ENCODE results near the gene IDUA.
"Not testable (repeated sequence)": the region's sequence is repeated elsewhere in the genome, so short reads cannot be mapped to it uniquely, and the experiment has no call there.

The IDUA gene

DNA sequence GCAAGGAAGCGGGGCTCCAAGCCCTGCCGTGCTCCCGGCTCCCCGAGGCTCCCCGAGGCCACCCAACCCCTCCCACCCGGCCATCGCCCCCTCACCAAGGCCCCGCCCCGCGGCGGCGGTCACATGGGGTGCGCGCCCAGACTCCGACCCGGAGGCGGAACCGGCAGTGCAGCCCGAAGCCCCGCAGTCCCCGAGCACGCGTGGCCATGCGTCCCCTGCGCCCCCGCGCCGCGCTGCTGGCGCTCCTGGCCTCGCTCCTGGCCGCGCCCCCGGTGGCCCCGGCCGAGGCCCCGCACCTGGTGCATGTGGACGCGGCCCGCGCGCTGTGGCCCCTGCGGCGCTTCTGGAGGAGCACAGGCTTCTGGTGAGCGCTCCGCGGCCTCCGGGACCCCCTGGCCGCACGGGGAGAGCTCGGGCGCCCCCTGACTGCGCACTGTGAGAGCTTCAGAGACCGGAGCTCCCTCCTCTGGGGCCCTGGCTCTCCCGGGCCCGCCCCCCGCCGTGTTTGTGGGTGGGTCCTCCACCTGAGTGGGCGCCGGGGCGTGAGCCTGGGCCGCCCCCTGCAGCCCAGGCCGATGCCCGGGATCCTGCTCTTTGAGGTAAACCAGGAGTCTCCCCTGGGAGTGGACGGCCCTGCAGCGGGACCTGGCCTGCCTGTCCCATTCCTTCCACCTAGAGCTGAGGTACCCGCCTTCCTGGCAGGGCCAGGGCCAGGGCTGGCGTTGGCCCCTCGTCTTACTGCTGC lies at the start of gene IDUA:
Gene IDUA, plus strand, starts transcription at position 166 of the 745 bp plus-strand sequence. Its CDS starts 41 bp downstream, at position 207.
- peak; percentile 95 for DNase-seq (ENCODE audit: low spot score)
- TF ChIP-seq, protein P1, sequence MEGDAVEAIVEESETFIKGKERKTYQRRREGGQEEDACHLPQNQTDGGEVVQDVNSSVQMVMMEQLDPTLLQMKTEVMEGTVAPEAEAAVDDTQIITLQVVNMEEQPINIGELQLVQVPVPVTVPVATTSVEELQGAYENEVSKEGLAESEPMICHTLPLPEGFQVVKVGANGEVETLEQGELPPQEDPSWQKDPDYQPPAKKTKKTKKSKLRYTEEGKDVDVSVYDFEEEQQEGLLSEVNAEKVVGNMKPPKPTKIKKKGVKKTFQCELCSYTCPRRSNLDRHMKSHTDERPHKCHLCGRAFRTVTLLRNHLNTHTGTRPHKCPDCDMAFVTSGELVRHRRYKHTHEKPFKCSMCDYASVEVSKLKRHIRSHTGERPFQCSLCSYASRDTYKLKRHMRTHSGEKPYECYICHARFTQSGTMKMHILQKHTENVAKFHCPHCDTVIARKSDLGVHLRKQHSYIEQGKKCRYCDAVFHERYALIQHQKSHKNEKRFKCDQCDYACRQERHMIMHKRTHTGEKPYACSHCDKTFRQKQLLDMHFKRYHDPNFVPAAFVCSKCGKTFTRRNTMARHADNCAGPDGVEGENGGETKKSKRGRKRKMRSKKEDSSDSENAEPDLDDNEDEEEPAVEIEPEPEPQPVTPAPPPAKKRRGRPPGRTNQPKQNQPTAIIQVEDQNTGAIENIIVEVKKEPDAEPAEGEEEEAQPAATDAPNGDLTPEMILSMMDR (IDR thresholded peaks at IDR 0.05; ENCODE audit: borderline replicate concordance, control extremely low read depth, extremely low read depth, insufficient read depth, missing control alignments): peak; percentile 66
- in situ Hi-C loops (cut with MboI; ENCODE audit: low sequenced_read_pairs, unreplicated experiment): no loop called here

DNA sequence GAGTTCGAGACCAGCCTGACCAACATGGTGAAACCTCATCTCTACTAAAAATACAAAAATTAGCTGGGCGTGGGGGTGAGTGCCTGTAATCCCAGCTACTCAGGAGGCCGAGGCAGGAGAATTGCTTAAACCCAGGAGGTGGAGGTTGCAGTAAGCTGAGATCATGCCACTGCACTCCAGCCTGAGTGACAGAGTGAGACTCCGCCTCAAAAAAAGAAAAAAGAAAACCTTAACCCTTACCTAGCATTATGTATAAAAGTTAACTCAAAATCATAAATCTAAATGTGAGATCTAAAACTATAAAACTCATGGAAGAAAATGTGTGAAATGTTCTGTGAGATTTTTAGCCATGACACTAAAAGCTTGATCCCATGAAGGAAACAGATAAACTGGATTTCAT lies 47.3 kb upstream of the IDUA start:
- in situ Hi-C loops (cut with MboI; ENCODE audit: low sequenced_read_pairs, unreplicated experiment); DNase-seq (ENCODE audit: low spot score): not testable (repeated sequence)

DNA sequence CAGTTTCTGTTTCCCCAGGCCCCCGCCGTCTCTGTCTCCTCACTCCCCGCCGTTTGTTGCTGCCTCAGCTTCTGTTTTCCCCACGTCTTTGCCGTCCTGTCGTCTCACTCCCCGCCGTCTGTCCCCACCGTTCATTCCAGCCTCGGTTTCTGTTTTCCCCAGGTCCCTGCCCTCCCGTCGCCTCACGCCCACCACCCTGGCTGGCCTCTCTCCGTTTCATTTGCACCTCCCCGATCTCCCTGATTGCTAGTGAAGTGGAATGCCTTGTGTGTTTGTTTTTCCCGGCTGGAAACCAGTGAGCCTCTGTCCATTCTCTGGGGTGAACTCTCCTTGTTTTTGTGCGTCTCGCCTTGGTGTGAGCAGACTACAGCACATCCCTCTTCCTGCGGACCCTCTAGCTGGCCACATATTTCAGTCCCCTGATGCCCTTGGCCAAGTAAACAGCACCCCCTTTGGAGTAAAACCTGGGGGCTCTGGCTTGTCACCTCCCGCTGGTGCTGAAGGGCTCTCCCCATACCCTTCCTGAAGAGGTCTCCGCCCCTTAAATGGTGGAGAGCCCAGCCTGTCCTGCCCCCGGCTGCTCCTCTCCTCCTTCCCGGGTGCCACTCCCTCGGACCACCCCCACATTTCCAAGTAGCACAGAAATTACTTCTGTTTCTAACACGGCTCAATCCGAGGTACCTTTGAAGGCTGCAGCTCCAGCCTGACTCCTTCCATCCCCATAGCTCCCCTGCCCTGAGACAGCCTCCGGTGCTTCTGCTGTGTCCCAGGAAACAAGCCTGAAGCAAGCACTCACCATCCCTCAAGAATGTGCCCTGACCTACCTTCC lies 41.4 kb upstream of the IDUA start:
- TF ChIP-seq, protein P1 (IDR thresholded peaks at IDR 0.05; ENCODE audit: borderline replicate concordance, control extremely low read depth, extremely low read depth, insufficient read depth, missing control alignments): no peak
- in situ Hi-C loops (cut with MboI; ENCODE audit: low sequenced_read_pairs, unreplicated experiment): no loop called here
- no peak for DNase-seq (ENCODE audit: low spot score)

DNA sequence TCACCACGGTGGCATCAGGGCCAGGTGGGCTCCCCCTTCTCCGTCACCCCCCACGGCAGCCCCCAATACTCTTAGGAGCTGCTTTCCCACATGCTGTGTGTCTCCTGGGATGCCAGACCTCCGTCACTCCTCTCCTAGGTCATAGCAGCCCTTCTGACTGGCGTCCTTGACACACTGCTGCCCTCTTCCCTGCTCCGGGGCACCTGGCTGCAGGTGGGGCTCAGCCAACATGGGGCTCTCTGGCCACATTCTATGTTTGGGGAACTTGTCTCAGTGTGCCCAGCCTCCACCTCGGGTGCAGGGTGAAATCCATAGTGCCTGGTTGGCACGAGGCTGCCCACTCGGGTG lies 40.8 kb upstream of the IDUA start:
- in situ Hi-C loops (cut with MboI; ENCODE audit: low sequenced_read_pairs, unreplicated experiment): no loop called here
- no peak for DNase-seq (ENCODE audit: low spot score)
- TF ChIP-seq, protein P1 (IDR thresholded peaks at IDR 0.05; ENCODE audit: borderline replicate concordance, control extremely low read depth, extremely low read depth, insufficient read depth, missing control alignments): no peak

DNA sequence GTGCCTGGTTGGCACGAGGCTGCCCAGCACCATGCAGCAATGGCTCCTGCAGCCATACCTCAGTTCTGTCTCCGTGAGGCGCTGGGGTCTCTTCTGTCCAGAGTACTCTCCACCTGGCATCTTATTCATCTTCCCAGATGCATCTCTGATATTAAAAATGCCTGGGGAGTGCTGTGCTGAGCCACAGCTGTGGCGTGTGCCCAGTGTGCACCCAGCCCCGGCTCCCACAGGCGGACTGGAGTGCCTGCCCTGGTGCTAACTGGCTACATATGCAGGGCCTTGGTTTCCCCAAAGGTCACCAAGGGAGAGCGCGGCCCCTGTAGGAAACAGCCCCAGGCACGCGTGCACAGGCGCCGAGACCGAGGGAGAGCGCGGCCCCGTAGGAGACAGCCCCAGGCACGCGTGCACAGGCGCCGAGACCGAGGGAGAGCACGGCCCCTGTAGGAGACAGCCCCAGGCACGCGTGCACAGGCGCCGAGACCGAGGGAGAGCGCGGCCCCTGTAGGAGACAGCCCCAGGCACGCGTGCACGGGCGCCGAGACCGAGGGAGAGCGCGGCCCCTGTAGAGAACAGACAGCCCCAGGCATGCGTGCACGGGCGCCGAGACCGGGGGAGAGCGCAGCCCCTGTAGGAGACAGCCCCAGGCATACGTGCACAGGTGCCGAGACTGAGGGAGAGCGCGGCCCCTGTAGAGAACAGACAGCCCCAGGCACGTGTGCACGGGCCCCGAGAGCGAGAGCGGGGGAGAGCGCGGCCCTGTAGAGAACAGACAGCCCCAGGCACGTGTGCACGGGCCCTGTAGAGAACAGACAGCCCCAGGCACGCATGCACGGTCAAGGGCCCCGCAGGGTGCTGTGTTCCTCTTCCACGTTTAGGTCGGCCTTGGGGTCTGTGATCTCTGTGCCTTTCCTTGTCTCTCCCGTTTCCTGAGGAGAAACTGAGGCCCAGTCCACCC lies 40.0 kb upstream of the IDUA start:
- in situ Hi-C loops (cut with MboI; ENCODE audit: low sequenced_read_pairs, unreplicated experiment): no loop called here
- no peak for DNase-seq (ENCODE audit: low spot score)
- TF ChIP-seq, protein P1 (IDR thresholded peaks at IDR 0.05; ENCODE audit: borderline replicate concordance, control extremely low read depth, extremely low read depth, insufficient read depth, missing control alignments): no peak

DNA sequence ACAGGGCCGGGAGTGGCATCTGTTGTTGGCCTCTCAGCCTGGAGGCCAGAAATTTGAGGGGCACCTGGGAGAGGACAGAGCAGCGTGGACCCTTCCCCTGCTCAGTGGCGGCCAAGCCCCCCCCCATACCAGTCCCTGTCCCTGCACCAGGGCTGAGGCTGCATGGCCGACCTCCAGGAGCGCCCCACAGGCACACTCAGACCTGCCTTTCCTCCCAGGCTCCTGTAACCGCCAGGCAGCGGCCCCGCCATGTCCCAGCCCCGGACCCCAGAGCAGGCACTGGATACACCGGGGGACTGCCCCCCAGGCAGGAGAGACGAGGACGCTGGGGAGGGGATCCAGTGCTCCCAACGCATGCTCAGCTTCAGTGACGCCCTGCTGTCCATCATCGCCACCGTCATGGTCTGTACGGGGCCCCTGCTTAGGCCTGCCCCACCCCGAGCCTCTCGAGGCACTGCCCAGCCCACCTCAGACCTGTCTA lies 39.3 kb upstream of the IDUA start:
- no peak for DNase-seq (ENCODE audit: low spot score)
- TF ChIP-seq, protein P1 (IDR thresholded peaks at IDR 0.05; ENCODE audit: borderline replicate concordance, control extremely low read depth, extremely low read depth, insufficient read depth, missing control alignments): no peak
- in situ Hi-C loops (cut with MboI; ENCODE audit: low sequenced_read_pairs, unreplicated experiment): no loop called here
